ENCODE data around the gene UCP3.

Gene UCP3

GRCh38 chr11:74008373-74009229, at the start of gene UCP3:
Gene UCP3 (minus strand): TSS chr11:74009085. CDS start chr11:74007042, 2,043 bp downstream.
- DNase-seq = no peak

GRCh38 chr11:74057249-74058151, 48.6 kb upstream of the UCP3 start:
- DNase-seq = no peak

GRCh38 chr11:74055938-74056337, 47.1 kb upstream of the UCP3 start:
- no peak for DNase-seq

- no peak for DNase-seq
Measured at GRCh38 chr11:74050465-74050864, 41.6 kb upstream of the UCP3 start.

GRCh38 chr11:74048993-74049392, 40.1 kb upstream of the UCP3 start:
- no peak for DNase-seq

GRCh38 chr11:74044538-74044937, 35.7 kb upstream of the UCP3 start:
- no peak for DNase-seq

GRCh38 chr11:74043450-74043849, 34.6 kb upstream of the UCP3 start:
- DNase-seq = no peak

- no peak for DNase-seq
Measured at GRCh38 chr11:74037309-74037708, 28.4 kb upstream of the UCP3 start.

GRCh38 chr11:74035264-74035663, 26.4 kb upstream of the UCP3 start:
- DNase-seq = no peak

GRCh38 chr11:74033046-74033445, 24.2 kb upstream of the UCP3 start:
- DNase-seq = no peak

- no peak for DNase-seq
Measured at GRCh38 chr11:74030723-74031676, 22.1 kb upstream of the UCP3 start.

GRCh38 chr11:74025467-74026166, 16.7 kb upstream of the UCP3 start:
- DNase-seq = no peak

- no peak for DNase-seq
Measured at GRCh38 chr11:74024261-74025029, 15.6 kb upstream of the UCP3 start.

GRCh38 chr11:74023276-74023675, 14.4 kb upstream of the UCP3 start:
- no peak for DNase-seq

GRCh38 chr11:74022546-74022945, 13.7 kb upstream of the UCP3 start:
- no peak for DNase-seq

- DNase-seq = no peak
Measured at GRCh38 chr11:74021998-74022397, 13.1 kb upstream of the UCP3 start.

GRCh38 chr11:74020539-74020938, 11.7 kb upstream of the UCP3 start:
- DNase-seq = no peak

- DNase-seq = no peak
Measured at GRCh38 chr11:74019860-74020259, 11.0 kb upstream of the UCP3 start.

- no peak for DNase-seq
Measured at GRCh38 chr11:74019104-74019738, 10.3 kb upstream of the UCP3 start.

- no peak for DNase-seq
Measured at GRCh38 chr11:74018331-74019005, 9.6 kb upstream of the UCP3 start.
